ENCODE measurements around the gene TCL1B.

- TF ChIP-seq POLR2A (IDR thresholded peaks at IDR 0.05; ENCODE audit: low read depth, low read length) (no peak), TAF1 (IDR thresholded peaks at IDR 0.05; ENCODE audit: low read depth, low read length) (no peak), POLR2AphosphoS5 (IDR thresholded peaks at IDR 0.05; ENCODE audit: low read depth, low read length) (no peak), SPI1 (IDR thresholded peaks at IDR 0.05; ENCODE audit: low read depth, low read length) (no peak), POU2F2 (IDR thresholded peaks at IDR 0.05; ENCODE audit: low read depth, low read length) (no peak), PAX5 (IDR thresholded peaks at IDR 0.05; ENCODE audit: insufficient read depth, low read length, severe bottlenecking) (no peak)
Observed at GRCh38 chr14:95649230-95649629, 37.0 kb upstream of the TCL1B start.

All from GM12891 (cell line).